ENCODE results near the gene GTF2IRD1. TPM values are rescaled to one million over a fixed set of nuclear protein-coding genes. Genes with fewer than 3 reads are reported as not detected.

GTF2IRD1 gene
- total RNA-seq, 1 experiment from 2014 or later = 54.0 TPM

DNA sequence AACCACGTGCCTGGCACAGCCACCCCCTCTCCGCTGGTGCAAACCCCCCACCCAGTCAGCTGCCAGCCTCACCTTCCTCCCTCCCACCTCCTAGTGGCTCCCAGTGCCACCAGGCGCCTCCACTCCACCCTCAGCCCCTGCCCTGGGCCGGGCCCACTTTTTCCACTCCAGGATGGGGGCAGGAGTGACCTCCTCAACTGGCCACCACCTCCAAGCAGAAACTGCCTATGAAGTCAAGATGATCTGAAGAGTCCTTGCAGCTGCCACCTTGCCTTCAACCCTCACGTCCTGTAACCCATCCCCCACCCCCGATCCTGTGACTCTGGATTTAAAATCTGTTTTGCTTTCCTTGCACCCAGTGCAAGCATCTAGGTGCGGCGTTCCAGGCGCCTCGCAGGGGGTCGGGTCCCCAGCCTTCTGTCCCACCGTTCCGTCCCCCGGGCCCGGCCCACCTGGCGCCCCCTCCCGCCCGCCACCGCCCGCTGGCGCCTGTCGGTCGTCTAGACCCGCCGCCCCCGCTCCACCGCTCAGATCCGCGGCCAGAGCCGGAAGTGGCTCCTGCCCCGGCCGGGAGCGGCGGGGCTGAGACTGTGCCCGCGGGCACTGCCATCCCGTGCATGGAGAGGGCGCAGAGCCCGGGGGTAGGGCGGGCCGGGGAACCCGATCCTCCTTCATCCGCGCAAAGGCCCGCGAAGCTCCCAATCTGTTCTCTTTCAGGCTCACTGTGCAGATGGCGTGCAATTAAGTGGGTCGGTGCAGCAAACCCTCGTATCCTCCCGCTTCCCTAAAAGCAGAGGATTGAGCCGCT is 152.6 kb downstream of the GTF2IRD1 start:
- TF ChIP-seq SIN3A (IDR thresholded peaks at IDR 0.05; ENCODE audit: borderline replicate concordance, insufficient read depth, low read depth, low read length) (no peak), POLR2AphosphoS5 (IDR thresholded peaks at IDR 0.05; ENCODE audit: low read depth, low read length) (no peak; the same call in 1 of the 2 replicates), TCF7L2 (IDR thresholded peaks at IDR 0.05; ENCODE audit: low read depth, low read length) (no peak)
- TF ChIP-seq, protein P1, sequence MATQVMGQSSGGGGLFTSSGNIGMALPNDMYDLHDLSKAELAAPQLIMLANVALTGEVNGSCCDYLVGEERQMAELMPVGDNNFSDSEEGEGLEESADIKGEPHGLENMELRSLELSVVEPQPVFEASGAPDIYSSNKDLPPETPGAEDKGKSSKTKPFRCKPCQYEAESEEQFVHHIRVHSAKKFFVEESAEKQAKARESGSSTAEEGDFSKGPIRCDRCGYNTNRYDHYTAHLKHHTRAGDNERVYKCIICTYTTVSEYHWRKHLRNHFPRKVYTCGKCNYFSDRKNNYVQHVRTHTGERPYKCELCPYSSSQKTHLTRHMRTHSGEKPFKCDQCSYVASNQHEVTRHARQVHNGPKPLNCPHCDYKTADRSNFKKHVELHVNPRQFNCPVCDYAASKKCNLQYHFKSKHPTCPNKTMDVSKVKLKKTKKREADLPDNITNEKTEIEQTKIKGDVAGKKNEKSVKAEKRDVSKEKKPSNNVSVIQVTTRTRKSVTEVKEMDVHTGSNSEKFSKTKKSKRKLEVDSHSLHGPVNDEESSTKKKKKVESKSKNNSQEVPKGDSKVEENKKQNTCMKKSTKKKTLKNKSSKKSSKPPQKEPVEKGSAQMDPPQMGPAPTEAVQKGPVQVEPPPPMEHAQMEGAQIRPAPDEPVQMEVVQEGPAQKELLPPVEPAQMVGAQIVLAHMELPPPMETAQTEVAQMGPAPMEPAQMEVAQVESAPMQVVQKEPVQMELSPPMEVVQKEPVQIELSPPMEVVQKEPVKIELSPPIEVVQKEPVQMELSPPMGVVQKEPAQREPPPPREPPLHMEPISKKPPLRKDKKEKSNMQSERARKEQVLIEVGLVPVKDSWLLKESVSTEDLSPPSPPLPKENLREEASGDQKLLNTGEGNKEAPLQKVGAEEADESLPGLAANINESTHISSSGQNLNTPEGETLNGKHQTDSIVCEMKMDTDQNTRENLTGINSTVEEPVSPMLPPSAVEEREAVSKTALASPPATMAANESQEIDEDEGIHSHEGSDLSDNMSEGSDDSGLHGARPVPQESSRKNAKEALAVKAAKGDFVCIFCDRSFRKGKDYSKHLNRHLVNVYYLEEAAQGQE (IDR thresholded peaks at IDR 0.05; ENCODE audit: insufficient read depth in 1 of 2, low read depth in 2 of 2, low read length in 1 of 2) = no peak
- TF ChIP-seq, protein P2, sequence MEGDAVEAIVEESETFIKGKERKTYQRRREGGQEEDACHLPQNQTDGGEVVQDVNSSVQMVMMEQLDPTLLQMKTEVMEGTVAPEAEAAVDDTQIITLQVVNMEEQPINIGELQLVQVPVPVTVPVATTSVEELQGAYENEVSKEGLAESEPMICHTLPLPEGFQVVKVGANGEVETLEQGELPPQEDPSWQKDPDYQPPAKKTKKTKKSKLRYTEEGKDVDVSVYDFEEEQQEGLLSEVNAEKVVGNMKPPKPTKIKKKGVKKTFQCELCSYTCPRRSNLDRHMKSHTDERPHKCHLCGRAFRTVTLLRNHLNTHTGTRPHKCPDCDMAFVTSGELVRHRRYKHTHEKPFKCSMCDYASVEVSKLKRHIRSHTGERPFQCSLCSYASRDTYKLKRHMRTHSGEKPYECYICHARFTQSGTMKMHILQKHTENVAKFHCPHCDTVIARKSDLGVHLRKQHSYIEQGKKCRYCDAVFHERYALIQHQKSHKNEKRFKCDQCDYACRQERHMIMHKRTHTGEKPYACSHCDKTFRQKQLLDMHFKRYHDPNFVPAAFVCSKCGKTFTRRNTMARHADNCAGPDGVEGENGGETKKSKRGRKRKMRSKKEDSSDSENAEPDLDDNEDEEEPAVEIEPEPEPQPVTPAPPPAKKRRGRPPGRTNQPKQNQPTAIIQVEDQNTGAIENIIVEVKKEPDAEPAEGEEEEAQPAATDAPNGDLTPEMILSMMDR (IDR thresholded peaks at IDR 0.05) = no peak
- intact Hi-C loops (cut with micrococcal nuclease; ENCODE audit: unreplicated experiment) (no loop called here), in situ Hi-C loops (cut with HindIII; ENCODE audit: low pct_unique_long_range_greater_than_20kb, low sequenced_read_pairs) (no loop called here)
- CTCF ChIA-PET = no interaction called here
- BruUV-seq (replicated peaks) = no TSS peak
- POLR2A ChIA-PET = no interaction called here
- ATAC-seq (peak; percentile 89), DNase-seq (ENCODE audit: low read depth, low spot score) (no peak)
- Histone ChIP-seq H3K4me3 (ENCODE audit: low read depth in 2 of 2, low read length in 2 of 2) (peak overlapping the region; percentile 23 to 51), H3K36me3 (ENCODE audit: control insufficient read depth, insufficient read depth, low read length) (no peaks in the 10 kb centered on the region), H3K9me3 (ENCODE audit: control insufficient read depth, insufficient read depth, low read depth, low read length) (no peaks in the 10 kb centered on the region), H3K4me1 (ENCODE audit: control insufficient read depth, insufficient read depth, low read length) (peaks cover 10% of the 10 kb centered on the region), H3K27ac (ENCODE audit: low read length) (peak overlapping the region; percentile 57), H3K27me3 (ENCODE audit: control insufficient read depth, insufficient read depth, low read length) (no peaks in the 10 kb centered on the region)

DNA sequence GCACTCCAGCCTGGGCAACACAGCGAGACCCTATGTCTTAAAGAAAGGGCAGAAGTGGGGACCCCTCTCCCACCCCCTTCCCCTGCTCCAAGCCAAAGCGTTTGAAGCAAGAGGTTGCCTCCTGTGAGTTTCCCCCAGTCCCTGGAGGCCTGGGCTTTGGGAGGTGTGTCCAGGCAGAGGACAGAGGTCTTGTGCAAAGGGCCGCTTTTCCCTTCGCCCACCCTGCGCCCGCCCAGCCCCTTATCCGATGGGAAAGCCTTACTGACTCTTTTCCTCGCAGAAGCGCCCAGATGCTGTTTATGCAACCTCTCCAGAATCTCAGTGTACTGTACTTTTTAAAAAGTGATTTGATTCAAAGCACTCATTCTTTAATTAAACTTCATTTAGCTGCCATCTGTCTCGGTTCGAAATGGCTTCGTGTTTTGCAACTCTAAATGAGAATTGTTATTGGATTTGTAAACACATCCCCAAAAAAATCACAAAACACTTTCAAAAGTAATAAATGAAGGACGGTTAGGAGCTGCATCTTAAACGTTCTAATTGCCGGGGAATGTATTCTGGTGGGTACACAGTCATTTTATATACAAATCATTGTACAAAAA is 153.3 kb downstream of the GTF2IRD1 start:
- no TSS peak for BruUV-seq (replicated peaks)
- H3K27ac ChIP-seq (ENCODE audit: low read length) = peak overlapping the region; percentile 57
- ChIA-PET CTCF (no interaction called here), POLR2A (no interaction called here)
- H3K27me3 ChIP-seq (ENCODE audit: control insufficient read depth, insufficient read depth, low read length) = no peaks in the 10 kb centered on the region
- no peak for TF ChIP-seq POLR2AphosphoS5 (IDR thresholded peaks at IDR 0.05; ENCODE audit: low read depth, low read length)
- TF ChIP-seq SIN3A (IDR thresholded peaks at IDR 0.05; ENCODE audit: borderline replicate concordance, insufficient read depth, low read depth, low read length) = no peak
- DNase-seq (ENCODE audit: low read depth, low spot score) (no peak), ATAC-seq (peak; percentile 45)
- intact Hi-C loops (cut with micrococcal nuclease; ENCODE audit: unreplicated experiment) = no loop called here
- peak overlapping the region; percentile 23 to 51 for H3K4me3 ChIP-seq (ENCODE audit: low read depth in 2 of 2, low read length in 2 of 2)
- in situ Hi-C loops (cut with HindIII; ENCODE audit: low pct_unique_long_range_greater_than_20kb, low sequenced_read_pairs) = no loop called here
- peaks cover 10% of the 10 kb centered on the region for H3K4me1 ChIP-seq (ENCODE audit: control insufficient read depth, insufficient read depth, low read length)
- H3K36me3 ChIP-seq (ENCODE audit: control insufficient read depth, insufficient read depth, low read length) = no peaks in the 10 kb centered on the region
- H3K9me3 ChIP-seq (ENCODE audit: control insufficient read depth, insufficient read depth, low read depth, low read length) = no peaks in the 10 kb centered on the region
